ENCODE results near the gene C11orf87.

C11orf87 gene

DNA sequence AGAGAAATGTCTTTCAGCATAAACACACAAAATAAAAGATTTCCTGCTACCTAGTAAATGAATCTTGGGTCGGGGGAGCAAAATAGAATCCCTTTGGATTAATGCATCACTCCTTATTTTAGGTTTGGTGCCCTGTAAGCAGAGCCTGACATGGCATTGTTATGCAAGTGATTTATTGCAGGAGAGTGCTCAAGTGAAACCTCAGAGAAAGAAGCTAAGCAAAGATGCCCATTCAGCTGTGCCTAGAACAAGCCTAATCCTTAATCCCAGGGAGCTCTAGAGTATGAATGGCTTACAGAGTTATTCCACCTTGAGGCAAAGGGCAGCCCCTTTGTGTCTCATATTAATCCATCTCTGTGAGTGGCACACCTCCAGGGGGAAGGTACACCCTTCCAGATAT is 21.1 kb downstream of the C11orf87 start:
- no peaks in the 10 kb centered on the region for H3K36me3 ChIP-seq (ENCODE audit: control insufficient read depth, insufficient read depth, low read length)
- H3K27ac ChIP-seq (ENCODE audit: low read depth, low read length): no peak overlapping the region
- H3K4me3 ChIP-seq (ENCODE audit: low read depth, low read length): no peak overlapping the region
- H3K9ac ChIP-seq (ENCODE audit: low read length): no peak overlapping the region
- H3K27me3 ChIP-seq (ENCODE audit: control insufficient read depth, insufficient read depth, low read length): no peaks in the 10 kb centered on the region
- no peaks in the 10 kb centered on the region for H3K4me1 ChIP-seq (ENCODE audit: control insufficient read depth, insufficient read depth, low read length)
- no peaks in the 10 kb centered on the region for H3K9me3 ChIP-seq (ENCODE audit: control insufficient read depth, insufficient read depth, low read depth, low read length)

DNA sequence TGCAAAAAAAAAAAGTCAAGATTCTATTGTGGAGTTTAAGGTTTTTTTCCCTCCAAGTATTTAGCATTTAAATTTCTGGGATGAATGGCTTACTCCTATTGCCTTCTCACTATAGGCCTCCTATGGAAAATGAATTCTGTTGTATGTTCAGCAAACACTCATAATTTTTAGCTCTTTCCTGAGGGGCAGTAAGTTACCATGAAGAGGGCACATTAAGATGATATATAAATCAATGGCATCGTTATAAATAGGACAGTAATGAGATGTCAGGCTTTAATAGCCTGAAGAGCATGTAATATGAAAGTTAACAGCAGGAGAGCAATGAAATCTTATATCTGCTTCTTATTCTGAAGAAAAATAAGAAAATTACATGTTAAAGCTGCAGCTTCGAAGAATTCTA is 32.9 kb downstream of the C11orf87 start:
- Histone ChIP-seq H3K9me3 (ENCODE audit: control insufficient read depth, insufficient read depth, low read depth, low read length) (no peaks in the 10 kb centered on the region), H3K9ac (ENCODE audit: low read length) (no peak overlapping the region), H3K4me1 (ENCODE audit: control insufficient read depth, insufficient read depth, low read length) (no peaks in the 10 kb centered on the region), H3K4me3 (ENCODE audit: low read depth, low read length) (no peak overlapping the region), H3K27me3 (ENCODE audit: control insufficient read depth, insufficient read depth, low read length) (no peaks in the 10 kb centered on the region), H3K27ac (ENCODE audit: low read depth, low read length) (no peak overlapping the region), H3K36me3 (ENCODE audit: control insufficient read depth, insufficient read depth, low read length) (no peaks in the 10 kb centered on the region)
